DMS153 (cell line): ENCODE data around the gene MRPS30.
"Not testable (repeated sequence)": the region's sequence is repeated elsewhere in the genome, so short reads cannot be mapped to it uniquely, and the experiment has no call there.

Source experiments
- DNase-seq: peaks from one replicate; lab custom pipeline; 2025; lab: John Stamatoyannopoulos, UW

The MRPS30 gene

DNA sequence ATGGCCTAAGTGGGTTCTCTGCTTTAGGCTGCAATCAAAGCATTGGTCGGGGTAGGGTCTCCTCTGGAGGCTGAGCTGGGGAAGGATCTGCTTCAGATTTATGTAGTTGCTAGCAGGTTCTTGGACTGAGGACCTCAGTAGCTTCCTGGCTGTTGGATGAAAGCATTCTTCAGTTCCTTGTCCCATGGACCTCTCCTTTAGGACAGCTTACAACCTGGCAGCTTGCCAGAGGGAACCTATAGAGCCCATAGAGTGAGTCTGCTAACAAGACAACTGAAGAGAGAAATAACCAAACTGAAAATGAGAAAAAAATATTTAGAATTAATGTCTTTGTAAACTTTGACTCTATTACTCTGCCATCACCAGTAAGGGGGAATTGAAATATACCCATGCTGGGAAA is 12.4 kb downstream of the MRPS30 start:
- DNase-seq = no peak

DNA sequence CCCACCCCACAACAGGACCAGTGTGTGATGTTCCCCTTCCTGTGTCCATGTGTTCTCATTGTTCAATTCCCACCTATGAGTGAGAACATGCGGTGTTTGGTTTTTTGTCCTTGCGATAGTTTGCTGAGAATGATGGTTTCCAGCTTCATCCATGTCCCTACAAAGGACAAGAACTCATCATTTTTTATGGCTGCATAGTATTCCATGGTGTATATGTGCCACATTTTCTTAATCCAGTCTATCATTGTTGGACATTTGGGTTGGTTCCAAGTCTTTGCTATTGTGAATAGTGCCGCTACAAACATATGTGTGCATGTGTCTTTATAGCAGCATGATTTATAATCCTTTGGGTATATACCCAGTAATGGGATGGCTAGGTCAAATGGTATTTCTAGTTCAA is 15.9 kb downstream of the MRPS30 start:
- not testable (repeated sequence) for DNase-seq

DNA sequence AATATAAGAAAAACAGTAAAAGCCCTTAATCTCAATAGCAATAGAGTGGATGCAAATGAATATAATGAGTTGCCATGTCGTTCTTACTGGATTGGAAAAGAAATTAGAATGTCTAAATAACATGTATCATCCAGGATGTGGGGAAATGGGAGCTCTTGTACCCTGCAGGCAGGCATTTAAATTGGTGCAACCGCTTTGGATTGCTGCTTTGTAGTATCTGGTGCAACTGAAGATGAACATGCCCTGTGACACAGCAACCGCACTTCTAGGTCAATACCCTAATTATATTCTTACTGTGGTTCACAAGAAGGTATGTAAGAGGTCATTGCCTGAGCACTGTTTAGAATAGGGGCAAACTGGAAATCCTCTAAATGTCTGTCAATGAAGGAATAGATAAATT is 18.9 kb downstream of the MRPS30 start:
- DNase-seq = no peak

DNA sequence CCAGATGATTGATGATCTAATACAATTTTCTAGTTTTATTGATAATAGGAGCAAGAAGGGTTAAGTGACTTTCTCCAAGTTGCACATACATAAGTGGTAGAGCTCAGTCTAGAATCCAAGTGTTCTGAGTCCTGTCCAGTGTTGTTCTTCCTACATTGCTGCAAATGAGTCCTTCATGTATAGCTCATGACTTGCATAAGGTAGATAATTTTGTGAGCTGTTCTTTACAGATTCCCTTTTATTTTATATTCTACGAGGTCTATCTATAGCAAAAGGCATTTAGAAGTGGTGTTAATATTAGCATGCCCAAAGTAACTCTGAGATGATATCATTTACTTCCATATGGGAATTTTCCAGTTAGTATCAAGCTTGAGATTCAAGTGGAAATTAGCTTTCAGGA is 20.0 kb downstream of the MRPS30 start:
- DNase-seq = no peak

- DNase-seq = no peak
Measured at GRCh38 chr5:44830951-44831350, 22.2 kb downstream of the MRPS30 start.

DNA sequence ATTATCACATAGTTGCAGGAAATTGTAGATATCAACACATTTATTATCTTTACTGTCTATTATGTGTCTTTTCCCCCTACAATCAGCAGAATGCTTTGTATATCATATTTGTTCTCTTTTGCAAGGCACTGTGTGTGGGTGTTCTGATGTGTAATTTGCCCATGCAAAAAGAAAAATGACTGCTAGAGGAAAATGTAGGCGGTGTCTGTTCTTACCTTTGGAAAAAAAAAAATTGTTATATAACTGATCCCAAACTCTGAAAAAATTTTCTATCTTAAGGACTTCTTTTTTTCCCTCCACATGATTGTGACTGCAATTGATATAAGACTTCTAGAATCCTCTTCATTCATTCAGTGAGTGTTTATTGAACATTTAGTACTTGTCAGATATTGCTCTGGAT is 24.5 kb downstream of the MRPS30 start:
- DNase-seq = no peak

- DNase-seq = no peak
Measured at GRCh38 chr5:44835693-44836092, 26.9 kb downstream of the MRPS30 start.

DNA sequence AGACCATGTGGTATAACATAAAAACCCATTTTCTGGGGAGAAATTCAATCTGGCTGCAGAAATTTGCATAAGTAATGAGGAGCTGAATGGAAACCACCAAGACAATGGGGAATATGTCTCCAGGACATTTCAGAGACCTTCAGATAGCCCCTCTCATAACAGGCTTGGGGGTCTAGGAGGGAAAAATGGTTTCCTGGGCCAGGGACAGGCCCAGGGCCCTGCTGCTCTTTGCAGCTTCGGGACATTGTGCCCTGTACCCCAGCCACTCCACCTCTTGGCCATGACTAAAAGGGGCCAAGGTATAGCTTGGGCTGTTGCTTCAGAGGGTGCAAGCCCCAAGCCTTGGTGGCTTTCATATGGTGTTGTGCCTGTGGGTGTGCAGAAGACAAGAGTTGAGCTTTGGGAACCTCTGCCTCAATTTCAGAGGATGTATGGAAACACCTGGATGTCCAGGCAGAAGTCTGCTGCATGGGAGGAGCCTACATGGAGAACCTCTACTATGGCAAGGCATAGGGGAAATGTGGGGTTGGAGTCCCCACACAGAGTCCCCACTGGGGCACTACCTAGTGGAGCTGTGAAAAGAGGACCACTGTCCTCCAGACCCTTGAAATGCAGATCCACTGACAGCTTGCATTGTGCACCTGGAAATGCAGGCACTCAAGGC is 30.4 kb downstream of the MRPS30 start:
- DNase-seq = no peak

DNA sequence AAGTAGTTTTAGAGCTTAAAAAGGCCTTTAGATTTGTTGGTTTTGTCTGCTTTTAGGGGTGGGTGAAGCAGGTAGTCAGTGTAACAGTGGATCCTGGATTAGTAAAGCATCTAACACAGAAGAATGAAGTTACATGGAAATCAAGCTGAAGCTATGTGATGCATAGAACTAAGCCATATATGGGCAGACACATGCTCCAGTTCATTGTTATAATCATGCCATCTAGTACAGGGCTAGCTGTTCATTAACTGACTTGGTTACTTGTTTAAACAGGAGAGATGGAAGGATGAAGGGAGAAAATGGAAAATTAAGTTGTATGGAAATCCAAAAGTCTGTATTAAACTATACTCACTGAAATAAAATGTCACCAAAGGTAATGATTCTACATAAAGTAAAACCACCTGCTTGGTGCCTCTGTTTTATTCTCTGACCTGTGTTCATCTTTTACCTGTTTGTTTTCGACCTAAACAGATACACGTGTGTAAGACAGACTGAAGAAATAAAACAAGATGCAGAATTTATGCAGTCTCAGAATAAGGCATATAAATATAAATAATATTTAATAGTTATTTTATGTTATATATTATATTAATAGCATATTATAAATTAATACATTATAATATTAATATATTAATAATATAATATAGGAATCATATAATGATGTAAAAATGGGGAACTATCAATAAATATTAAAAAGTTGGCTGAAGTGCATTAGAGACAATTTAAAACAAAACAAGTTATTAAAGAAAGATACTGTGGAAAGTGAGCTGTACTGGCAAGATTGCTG is 33.9 kb downstream of the MRPS30 start:
- no peak for DNase-seq

DNA sequence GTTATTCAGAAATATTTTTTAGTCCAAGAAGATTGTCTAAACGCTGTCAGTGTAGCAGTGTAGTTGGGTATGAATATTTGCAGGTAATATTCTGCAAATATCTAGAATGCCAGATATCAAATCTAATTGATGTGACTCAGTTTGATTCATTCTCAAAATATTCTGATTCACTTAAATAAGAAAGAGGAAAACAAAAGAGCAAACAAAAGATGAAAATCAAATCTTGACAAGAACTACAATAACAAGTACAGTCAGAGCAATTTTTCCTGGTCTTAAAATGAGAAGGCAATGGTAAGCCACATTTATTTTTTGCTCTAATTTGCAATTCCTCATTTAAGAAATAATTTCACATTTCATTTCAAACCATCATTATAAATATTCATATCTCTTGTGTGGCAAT is 36.0 kb downstream of the MRPS30 start:
- no peak for DNase-seq

DNA sequence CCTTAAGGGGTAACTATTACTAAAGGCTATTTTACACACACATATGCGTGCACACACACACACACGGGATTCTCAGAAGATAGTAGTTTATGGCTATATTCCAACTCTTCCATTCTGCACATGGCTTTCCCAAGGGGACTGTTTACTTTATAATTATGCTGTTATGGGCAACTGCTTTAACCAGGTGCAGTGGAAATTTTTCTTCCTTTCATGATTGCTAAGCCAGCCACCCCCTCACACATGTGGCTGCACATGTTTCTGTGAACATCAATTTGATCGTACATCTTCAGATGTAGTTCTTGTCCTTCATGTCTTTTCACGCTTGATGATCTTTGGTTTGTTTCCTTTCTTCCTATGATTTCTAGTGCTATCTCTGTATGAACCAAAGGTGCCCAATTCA is 37.0 kb downstream of the MRPS30 start:
- DNase-seq = peak; percentile 65

- no peak for DNase-seq
Measured at GRCh38 chr5:44847206-44847852, 38.6 kb downstream of the MRPS30 start.

GRCh38 chr5:44860267-44860666 is 51.5 kb downstream of the MRPS30 start:
- DNase-seq = no peak

DNA sequence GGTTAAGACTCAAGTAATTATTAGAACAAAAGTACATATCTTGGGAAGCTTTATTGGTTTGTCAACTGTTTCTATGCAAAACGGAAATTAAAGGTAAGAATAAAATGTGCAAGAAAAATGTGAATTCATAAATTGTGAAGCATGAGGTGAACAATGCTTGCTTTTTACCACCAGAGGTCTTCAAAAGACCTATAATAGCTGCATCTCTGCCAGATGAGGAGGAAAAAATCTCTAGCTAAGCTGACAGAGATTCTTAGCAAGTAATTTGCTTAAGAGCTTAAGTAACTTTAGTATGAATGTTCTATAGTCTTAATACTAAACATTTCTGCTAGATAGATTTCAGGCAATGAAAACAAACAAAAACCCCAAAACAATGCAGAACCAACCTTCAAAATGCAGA is 54.1 kb downstream of the MRPS30 start:
- DNase-seq = no peak
